Measurements from ENCODE around the gene PTPRG. TPM values are rescaled to one million over a fixed set of nuclear protein-coding genes. Genes with fewer than 3 reads are reported as not detected.

PTPRG gene
- total and polyA plus RNA-seq, 7 donors, result 0.69 to 76.3 (median 62.7) TPM

GRCh38 chr3:62003835-62004234 lies 442.5 kb downstream of the PTPRG start:
- Histone ChIP-seq H3K4me3 (no peak overlapping the region), H3K36me3 (no peaks in the 10 kb centered on the region), H3K4me1 (peaks cover 0 to 17% (median 13%) of the 10 kb centered on the region in 4 donors), H3K9me3 (no peaks in the 10 kb centered on the region), H3K27me3 (no peaks in the 10 kb centered on the region), H3K27ac (no peak overlapping the region)
- no peak for TF ChIP-seq POLR2AphosphoS5 (IDR thresholded peaks at IDR 0.05)
- TF ChIP-seq, protein P1, sequence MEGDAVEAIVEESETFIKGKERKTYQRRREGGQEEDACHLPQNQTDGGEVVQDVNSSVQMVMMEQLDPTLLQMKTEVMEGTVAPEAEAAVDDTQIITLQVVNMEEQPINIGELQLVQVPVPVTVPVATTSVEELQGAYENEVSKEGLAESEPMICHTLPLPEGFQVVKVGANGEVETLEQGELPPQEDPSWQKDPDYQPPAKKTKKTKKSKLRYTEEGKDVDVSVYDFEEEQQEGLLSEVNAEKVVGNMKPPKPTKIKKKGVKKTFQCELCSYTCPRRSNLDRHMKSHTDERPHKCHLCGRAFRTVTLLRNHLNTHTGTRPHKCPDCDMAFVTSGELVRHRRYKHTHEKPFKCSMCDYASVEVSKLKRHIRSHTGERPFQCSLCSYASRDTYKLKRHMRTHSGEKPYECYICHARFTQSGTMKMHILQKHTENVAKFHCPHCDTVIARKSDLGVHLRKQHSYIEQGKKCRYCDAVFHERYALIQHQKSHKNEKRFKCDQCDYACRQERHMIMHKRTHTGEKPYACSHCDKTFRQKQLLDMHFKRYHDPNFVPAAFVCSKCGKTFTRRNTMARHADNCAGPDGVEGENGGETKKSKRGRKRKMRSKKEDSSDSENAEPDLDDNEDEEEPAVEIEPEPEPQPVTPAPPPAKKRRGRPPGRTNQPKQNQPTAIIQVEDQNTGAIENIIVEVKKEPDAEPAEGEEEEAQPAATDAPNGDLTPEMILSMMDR (IDR thresholded peaks at IDR 0.05), result no peak
- TF ChIP-seq POLR2A (IDR thresholded peaks at IDR 0.05), result no peak
- no peak for TF ChIP-seq EP300 (IDR thresholded peaks at IDR 0.05)
- WGBS, 2 donors, result 97 to 100% methylated on average over 1 of the region's 1 CpG
- no peak for DNase-seq
- intact Hi-C loops (cut with DNase I), result no loop called here

DNA sequence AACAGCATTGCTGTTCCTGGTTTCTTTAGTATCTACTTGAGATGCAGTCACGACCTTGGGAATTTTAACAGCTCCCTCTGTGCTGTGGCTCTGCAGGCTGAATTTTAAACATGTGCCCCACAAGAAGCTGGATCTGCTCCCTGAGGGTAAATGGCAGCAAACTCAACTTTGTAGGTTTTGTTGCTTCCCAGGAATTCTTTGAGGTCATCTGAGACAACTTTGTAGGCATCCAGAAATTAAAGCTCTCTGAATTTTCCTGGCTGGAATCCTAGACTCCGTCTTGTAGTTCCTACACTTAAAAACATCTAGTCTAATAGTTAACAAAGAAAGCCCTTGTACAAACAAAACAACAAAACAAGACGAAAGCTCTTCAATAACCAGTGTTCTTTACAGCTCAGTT lies 445.7 kb downstream of the PTPRG start:
- H3K27me3 ChIP-seq, result no peaks in the 10 kb centered on the region
- peaks cover 0 to 27% (median 24%) of the 10 kb centered on the region in 4 donors for H3K4me1 ChIP-seq
- intact Hi-C loops (cut with DNase I), result no loop called here
- 66 to 77% methylated on average over 3 of the region's 3 CpGs for WGBS, 2 donors
- H3K9me3 ChIP-seq, result no peaks in the 10 kb centered on the region
- no peak for DNase-seq
- peak overlapping the region in 3 of 4 donors; percentile 3 to 32 (median 29) for H3K27ac ChIP-seq
- no peaks in the 10 kb centered on the region for H3K36me3 ChIP-seq
- TF ChIP-seq POLR2A (IDR thresholded peaks at IDR 0.05), result no peak
- TF ChIP-seq, protein P1 (IDR thresholded peaks at IDR 0.05), result no peak
- no peak overlapping the region for H3K4me3 ChIP-seq

- Histone ChIP-seq H3K4me3 (no peak overlapping the region), H3K4me1 (peaks cover 0 to 28% (median 24%) of the 10 kb centered on the region in 4 donors), H3K9me3 (no peaks in the 10 kb centered on the region), H3K36me3 (no peaks in the 10 kb centered on the region), H3K27ac (no peak overlapping the region), H3K27me3 (no peaks in the 10 kb centered on the region)
- no peak for TF ChIP-seq POLR2AphosphoS5 (IDR thresholded peaks at IDR 0.05)
- TF ChIP-seq, protein P1 (IDR thresholded peaks at IDR 0.05), result no peak
- TF ChIP-seq EP300 (IDR thresholded peaks at IDR 0.05), result no peak
- no peak for TF ChIP-seq POLR2A (IDR thresholded peaks at IDR 0.05)
- intact Hi-C loops (cut with DNase I), result no loop called here
- DNase-seq, result no peak
- WGBS, 2 donors, result 93 to 95% methylated on average over 9 of the region's 9 CpGs
Observed at GRCh38 chr3:62010989-62011388, 449.6 kb downstream of the PTPRG start.

DNA sequence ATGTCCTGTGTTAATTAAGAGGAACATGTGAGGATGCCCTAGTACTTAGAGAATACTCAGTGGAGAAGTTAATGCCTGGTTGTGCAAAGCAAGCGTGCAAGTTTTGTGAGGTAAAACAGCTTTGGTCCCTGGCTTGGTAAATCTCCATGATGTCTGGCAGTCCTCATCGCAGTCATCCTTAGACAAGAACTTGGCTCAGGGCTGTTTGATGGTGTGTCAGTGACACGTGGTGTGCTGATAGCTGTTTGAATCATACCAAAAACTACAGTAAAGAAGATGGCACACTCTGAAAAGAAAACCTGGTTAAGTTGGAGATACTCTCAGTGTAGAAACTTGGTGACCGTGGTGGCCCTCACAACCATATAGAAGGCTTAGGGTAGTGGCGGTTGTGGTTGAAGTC lies 450.3 kb downstream of the PTPRG start:
- Histone ChIP-seq H3K36me3 (no peaks in the 10 kb centered on the region), H3K9me3 (no peaks in the 10 kb centered on the region), H3K27me3 (no peaks in the 10 kb centered on the region), H3K4me3 (no peak overlapping the region), H3K27ac (no peak overlapping the region), H3K4me1 (peaks cover 0 to 23% (median 20%) of the 10 kb centered on the region in 4 donors)
- WGBS, 2 donors, result 91 to 94% methylated on average over 5 of the region's 5 CpGs
- intact Hi-C loops (cut with DNase I), result no loop called here
- DNase-seq, result no peak
- TF ChIP-seq EP300 (IDR thresholded peaks at IDR 0.05) (no peak), POLR2AphosphoS5 (IDR thresholded peaks at IDR 0.05) (peak in 2 of 4 donors; percentile 35 to 72)

GRCh38 chr3:62013951-62014350 lies 452.6 kb downstream of the PTPRG start:
- Histone ChIP-seq H3K36me3 (no peaks in the 10 kb centered on the region), H3K27me3 (no peaks in the 10 kb centered on the region), H3K4me1 (peaks cover 0 to 11% (median 10%) of the 10 kb centered on the region in 4 donors), H3K9me3 (no peaks in the 10 kb centered on the region), H3K27ac (no peak overlapping the region), H3K4me3 (no peak overlapping the region)
- intact Hi-C loops (cut with DNase I), result no loop called here
- TF ChIP-seq POLR2AphosphoS5 (IDR thresholded peaks at IDR 0.05), result no peak
- TF ChIP-seq, protein P1 (IDR thresholded peaks at IDR 0.05), result no peak
- TF ChIP-seq EP300 (IDR thresholded peaks at IDR 0.05), result no peak
- TF ChIP-seq POLR2A (IDR thresholded peaks at IDR 0.05), result no peak
- 90 to 92% methylated on average over 7 of the region's 7 CpGs for WGBS, 2 donors
- DNase-seq, result no peak
